Stimulated activated CD4-positive, alpha-beta T cell treated with anti-CD3 and anti-CD28 coated beads, Interleukin-12 subunit alpha, Interleukin-12 subunit beta, amount 100 ng/mL, for 24 hours (primary cell): ENCODE results near the gene LRRC74B.
"Not testable (repeated sequence)": the region's sequence is repeated elsewhere in the genome, so short reads cannot be mapped to it uniquely, and the experiment has no call there.

ENCODE experiments used
- DNase-seq, 2 experiments: peaks; one replicate each; pipeline ENCODE4 v3.0.0-alpha.2; 2020; ENCODE audit warnings: low read depth in 2 of 2

Gene LRRC74B

GRCh38 chr22:21045585-21046294 is at the start of gene LRRC74B:
TSS of gene LRRC74B (plus strand) at chr22:21045946. CDS start at chr22:21045987, 41 bp downstream.
- DNase-seq, result peak; percentile 47 to 69

- DNase-seq, result no peak
Observed at GRCh38 chr22:20996031-20996410, 49.7 kb upstream of the LRRC74B start.

- no peak for DNase-seq
Observed at GRCh38 chr22:20996598-20997535, 48.9 kb upstream of the LRRC74B start.

GRCh38 chr22:20997536-20998257 is 48.0 kb upstream of the LRRC74B start:
- no peak for DNase-seq

- DNase-seq, result no peak
Observed at GRCh38 chr22:20998411-20999336, 47.1 kb upstream of the LRRC74B start.

- no peak for DNase-seq
Observed at GRCh38 chr22:20999350-21000206, 46.2 kb upstream of the LRRC74B start.

- DNase-seq, result no peak
Observed at GRCh38 chr22:21000207-21000986, 45.3 kb upstream of the LRRC74B start.

- DNase-seq, result no peak
Observed at GRCh38 chr22:21000987-21001600, 44.7 kb upstream of the LRRC74B start.

GRCh38 chr22:21001601-21002325 is 44.0 kb upstream of the LRRC74B start, which contains the start of gene THAP7:
TSS of gene THAP7 (minus strand) at chr22:21002118. CDS start at chr22:21001911, 207 bp downstream.
- peak; percentile 93 to 96 for DNase-seq

GRCh38 chr22:21003782-21004181 is 42.0 kb upstream of the LRRC74B start:
- no peak for DNase-seq

- DNase-seq, result not testable (repeated sequence)
Observed at GRCh38 chr22:21009208-21009607, 36.5 kb upstream of the LRRC74B start.

- no peak for DNase-seq
Observed at GRCh38 chr22:21009638-21010425, 35.9 kb upstream of the LRRC74B start.

GRCh38 chr22:21010426-21011113 is 35.2 kb upstream of the LRRC74B start:
- DNase-seq, result no peak

- no peak for DNase-seq
Observed at GRCh38 chr22:21012446-21013407, 33.0 kb upstream of the LRRC74B start.

- no peak for DNase-seq
Observed at GRCh38 chr22:21013657-21014201, 32.0 kb upstream of the LRRC74B start.
